VCaP (cell line): ENCODE data around the gene PIMREG.

Experiments
- H3K27ac ChIP-seq: fragments of 450-650 bp; 2 replicates; pipeline ENCODE4 v1.5.1; 2017
- CTCF ChIP-seq: fragments of 450-650 bp; conservative IDR thresholded peaks from 2 replicates; pipeline ENCODE4 v1.5.1; 2017; ENCODE audit warnings: mild to moderate bottlenecking, moderate library complexity

The PIMREG gene

GRCh38 chr17:6420173-6420641 is 24.0 kb upstream of the PIMREG start:
- TF ChIP-seq CTCF = peak; percentile 71

DNA sequence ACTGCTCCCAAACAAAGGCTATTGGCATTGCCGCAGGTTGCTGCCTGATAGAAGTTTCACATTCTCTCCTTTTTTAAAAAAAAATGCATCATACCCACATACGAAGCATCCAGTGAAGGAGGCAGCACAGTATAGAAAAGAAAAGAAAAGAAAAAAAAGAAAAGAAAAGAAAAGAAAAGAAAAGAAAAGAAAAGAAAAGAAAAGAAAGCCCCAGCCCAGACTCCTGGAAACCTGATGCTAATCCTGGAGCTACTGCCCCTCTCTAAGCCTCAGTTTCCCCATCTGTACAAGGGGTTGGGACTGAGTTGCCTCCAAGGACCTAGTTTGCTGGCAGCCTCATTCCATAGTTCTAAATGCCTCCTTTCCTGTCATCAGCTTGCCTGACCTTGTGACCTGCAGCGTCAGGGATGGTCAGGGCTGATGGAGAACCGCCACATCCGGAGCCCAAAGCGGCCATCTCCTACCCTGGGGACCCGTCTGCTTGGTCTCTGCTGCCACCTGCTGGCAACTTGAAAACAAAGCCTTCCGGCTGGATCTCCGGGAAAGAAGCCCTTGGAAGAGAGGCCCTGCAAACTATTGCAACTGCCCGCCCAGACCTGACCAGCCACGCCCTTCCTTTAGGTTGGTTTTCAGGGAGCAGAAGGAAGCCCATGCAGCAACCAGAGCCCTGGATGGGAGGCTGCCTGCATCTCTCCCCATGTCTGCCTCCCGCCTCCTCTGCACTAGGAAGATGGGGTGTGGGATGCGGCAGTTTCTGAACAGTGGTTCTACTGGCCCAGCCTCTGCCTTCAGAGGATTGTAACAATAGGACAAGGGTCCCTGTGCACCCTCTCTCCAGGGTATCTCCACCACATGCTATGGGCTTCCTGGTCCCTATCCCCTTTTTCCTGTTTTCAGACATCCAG is 22.3 kb upstream of the PIMREG start:
- no peak overlapping the region for H3K27ac ChIP-seq
- peak; percentile 79 for TF ChIP-seq CTCF

More at GRCh38 chr17:6420173-6420641, 24.0 kb upstream of the PIMREG start:
- H3K27ac ChIP-seq = peak overlapping the region; percentile 28; the same call in 1 of the 2 replicates

GRCh38 chr17:6422654-6423241 is 21.5 kb upstream of the PIMREG start:
- no peak for TF ChIP-seq CTCF
- H3K27ac ChIP-seq = no peak overlapping the region

DNA sequence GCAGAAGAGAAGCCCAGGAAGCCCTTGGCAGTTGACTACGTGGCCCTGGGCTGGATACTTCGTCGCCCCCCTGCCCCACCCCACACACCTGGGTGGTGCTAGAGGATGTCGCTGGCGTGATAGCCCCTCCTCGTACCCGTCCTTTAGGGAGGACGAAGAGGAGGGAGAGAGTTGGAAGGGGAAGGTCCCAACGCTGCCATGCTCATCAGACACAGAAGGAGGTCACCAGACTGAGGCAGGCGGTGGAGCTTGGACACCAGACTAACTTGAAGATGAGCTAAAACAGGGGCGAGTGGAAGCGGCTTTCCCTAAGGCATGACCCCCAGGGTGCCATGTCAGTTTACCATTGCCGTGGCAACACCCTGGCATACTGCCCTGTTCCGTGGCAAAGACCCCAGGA is 20.3 kb upstream of the PIMREG start:
- no peak for TF ChIP-seq CTCF
- no peak overlapping the region for H3K27ac ChIP-seq

- TF ChIP-seq CTCF = no peak
- no peak overlapping the region for H3K27ac ChIP-seq
These were observed 18.8 kb upstream of the PIMREG start for GRCh38 chr17:6425407-6425806.

- no peak overlapping the region for H3K27ac ChIP-seq
- TF ChIP-seq CTCF = no peak
These were observed 17.7 kb upstream of the PIMREG start for GRCh38 chr17:6426356-6427101.

- no peak overlapping the region for H3K27ac ChIP-seq
- TF ChIP-seq CTCF = no peak
These were observed 16.9 kb upstream of the PIMREG start for GRCh38 chr17:6427279-6427781.
